ENCODE results near the gene WNT3.

GRCh38 chr17:46851029-46851741 lies 32.7 kb upstream of the WNT3 start, which contains the start of gene WNT9B:
- TF ChIP-seq EP300 (IDR thresholded peaks at IDR 0.05; ENCODE audit: borderline replicate concordance) (no peak), CREB1 (IDR thresholded peaks at IDR 0.05; ENCODE audit: low read depth) (no peak), REST (IDR thresholded peaks at IDR 0.05; ENCODE audit: low read depth) (no peak), TCF12 (IDR thresholded peaks at IDR 0.05; ENCODE audit: low read depth) (no peak), ZBTB7A (IDR thresholded peaks at IDR 0.05; ENCODE audit: low read depth) (peak; percentile 97), YY1 (IDR thresholded peaks at IDR 0.05; ENCODE audit: low read depth) (no peak), RAD21 (IDR thresholded peaks at IDR 0.05; ENCODE audit: low read depth) (no peak), CEBPB (IDR thresholded peaks at IDR 0.05) (no peak)

Data from Ishikawa (cell line).